Fibroblast of lung (primary cell): Measurements from ENCODE around the gene WDR37. TPM values are rescaled to one million over a fixed set of nuclear protein-coding genes. Genes with fewer than 3 reads are reported as not detected.
"Not testable (repeated sequence)": the region's sequence is repeated elsewhere in the genome, so short reads cannot be mapped to it uniquely, and the experiment has no call there.

ENCODE experiments used
- DNase-seq, 2 donors: peaks; one replicate each; pipeline versions ENCODE4 v3.0.0 to v3.0.0-alpha.2; 2010; ENCODE audit warnings: low read depth in 2 of 2
- H2AFZ ChIP-seq: 2 replicates; pipeline ENCODE4 v1.5.1; 2012; ENCODE audit warnings: low read length, control low read depth, inconsistent platforms
- H3K27ac ChIP-seq: 2 replicates; pipeline ENCODE4 v1.5.1; 2011; ENCODE audit warnings: low read length, control low read depth; ENCODE audit not compliant: insufficient read depth
- H3K27me3 ChIP-seq: 2 replicates; pipeline ENCODE4 v1.5.1; 2011; ENCODE audit warnings: mild to moderate bottlenecking, low read length; ENCODE audit not compliant: control insufficient read depth, insufficient read depth
- H3K36me3 ChIP-seq: 2 replicates; pipeline ENCODE4 v1.5.1; 2011; ENCODE audit warnings: low read length; ENCODE audit not compliant: control insufficient read depth, insufficient read depth
- H3K4me1 ChIP-seq: 2 replicates; pipeline ENCODE4 v1.5.1; 2011; ENCODE audit warnings: low read length; ENCODE audit not compliant: control insufficient read depth, insufficient read depth; ENCODE audit errors: extremely low read depth
- H3K4me2 ChIP-seq: 2 replicates; pipeline ENCODE4 v1.5.1; 2011; ENCODE audit warnings: low read length, control low read depth; ENCODE audit not compliant: insufficient read depth; ENCODE audit errors: extremely low read depth
- H3K4me3 ChIP-seq, 4 experiments: fragments of 200-600 bp in 1 of 4; sonication (generic) in 1 of 4; replicated peaks in 1 of 4; 2 replicates each; pipeline ENCODE4 v1.5.1; 2011 to 2016; ENCODE audit warnings: low read length in 4 of 4, low read depth in 3 of 4, mild to moderate bottlenecking in 3 of 4, control low read depth in 2 of 4, inconsistent platforms in 1 of 4, mixed read lengths in 1 of 4; ENCODE audit not compliant: insufficient read depth in 1 of 4; ENCODE audit errors: control extremely low read depth in 1 of 4
- H3K79me2 ChIP-seq: 2 replicates; pipeline ENCODE4 v1.5.1; 2012; ENCODE audit warnings: mild to moderate bottlenecking, low read length, inconsistent platforms; ENCODE audit not compliant: control insufficient read depth, insufficient read depth
- H3K9ac ChIP-seq: 2 replicates; pipeline ENCODE4 v1.5.1; 2011; ENCODE audit warnings: mild to moderate bottlenecking, low read length, control low read depth; ENCODE audit not compliant: insufficient read depth
- H3K9me3 ChIP-seq: 2 replicates; pipeline ENCODE4 v1.5.1; 2012; ENCODE audit warnings: low read depth, low read length; ENCODE audit not compliant: control insufficient read depth, insufficient read depth
- H4K20me1 ChIP-seq: 2 replicates; pipeline ENCODE4 v1.5.1; 2011; ENCODE audit warnings: low read length; ENCODE audit not compliant: control insufficient read depth, insufficient read depth; ENCODE audit errors: extremely low read depth
- CTCF ChIP-seq, 2 donors: IDR thresholded peaks in 1 of 2; conservative IDR thresholded peaks in 1 of 2; 1 replicate in 1 of 2; 2 replicates in 1 of 2; pipeline ENCODE4 v1.5.1; 2011 to 2012; ENCODE audit warnings: low read length in 2 of 2, control low read depth in 1 of 2, inconsistent platforms in 1 of 2, low read depth in 1 of 2, mild to moderate bottlenecking in 1 of 2
- EZH2 ChIP-seq: IDR thresholded peaks from 2 replicates; pipeline ENCODE4 v1.5.1; 2012; ENCODE audit warnings: low read length, control low read depth, mild to moderate bottlenecking; ENCODE audit errors: missing control alignments
- polyA plus RNA-seq, 2 donors: library from polyadenylated mRNA; depleted of rRNA in 1 of 2; stranded (reverse) in 1 of 2; unstranded in 1 of 2; fragments of >200 nt; gene quantifications; 2 replicates each; pipeline ENCODE4 v1.2.1, GENCODE V29; 2011 to 2012; ENCODE audit warnings: missing spikeins in 1 of 2
- total RNA-seq: library from RNA; depleted of rRNA; stranded (reverse); fragments of >200 nt; gene quantifications from 2 replicates; pipeline ENCODE4 v1.2.1, GENCODE V29; 2014

The WDR37 gene
- total and polyA plus RNA-seq, 2 donors (not counting 1 experiment from before 2014, with no cell fraction given) = 13.0 to 15.8 TPM

- no peaks in the 10 kb centered on the region for H3K79me2 ChIP-seq
- peaks cover 2% of the 10 kb centered on the region for H3K36me3 ChIP-seq
- no peak overlapping the region for H3K4me2 ChIP-seq
- H3K9me3 ChIP-seq = no peaks in the 10 kb centered on the region
- H3K9ac ChIP-seq = no peak overlapping the region
- no peaks in the 10 kb centered on the region for H3K27me3 ChIP-seq
- no peak overlapping the region for H2AFZ ChIP-seq
- no peak overlapping the region for H3K27ac ChIP-seq
- no peak overlapping the region for H3K4me3 ChIP-seq
- no peaks in the 10 kb centered on the region for H3K4me1 ChIP-seq
- no peaks in the 10 kb centered on the region for H4K20me1 ChIP-seq
- TF ChIP-seq EZH2 (no peak), CTCF (conservative IDR thresholded peaks at IDR 0.05 in 1 of 2, IDR thresholded peaks at IDR 0.05 in 1 of 2; ENCODE audit: low read depth in 1 of 2, low read length in 2 of 2) (no peak)
- DNase-seq = no peak
Measured at GRCh38 chr10:1035201-1035600, 21.0 kb upstream of the WDR37 start.

- Histone ChIP-seq H3K4me2 (no peak overlapping the region), H3K36me3 (peaks cover 2% of the 10 kb centered on the region), H4K20me1 (no peaks in the 10 kb centered on the region), H3K27ac (no peak overlapping the region), H2AFZ (no peak overlapping the region), H3K4me1 (no peaks in the 10 kb centered on the region), H3K9me3 (no peaks in the 10 kb centered on the region), H3K9ac (no peak overlapping the region), H3K27me3 (no peaks in the 10 kb centered on the region), H3K79me2 (no peaks in the 10 kb centered on the region), H3K4me3 (no peak overlapping the region)
- TF ChIP-seq EZH2 = no peak
- TF ChIP-seq CTCF (conservative IDR thresholded peaks at IDR 0.05 in 1 of 2, IDR thresholded peaks at IDR 0.05 in 1 of 2; ENCODE audit: low read depth in 1 of 2, low read length in 2 of 2) = no peak
- DNase-seq = peak; percentile 37 to 89
Measured at GRCh38 chr10:1036341-1036791, 19.8 kb upstream of the WDR37 start.

- no peaks in the 10 kb centered on the region for H3K4me1 ChIP-seq
- H3K4me3 ChIP-seq = no peak overlapping the region
- H3K36me3 ChIP-seq = peaks cover 2% of the 10 kb centered on the region
- H3K9me3 ChIP-seq = no peaks in the 10 kb centered on the region
- no peaks in the 10 kb centered on the region for H3K27me3 ChIP-seq
- TF ChIP-seq CTCF (conservative IDR thresholded peaks at IDR 0.05 in 1 of 2, IDR thresholded peaks at IDR 0.05 in 1 of 2; ENCODE audit: low read depth in 1 of 2, low read length in 2 of 2) = no peak
- no peak for TF ChIP-seq EZH2
- DNase-seq = no peak
- H3K9ac ChIP-seq = no peak overlapping the region
- H3K4me2 ChIP-seq = no peak overlapping the region
- no peaks in the 10 kb centered on the region for H4K20me1 ChIP-seq
- H3K27ac ChIP-seq = no peak overlapping the region
- H2AFZ ChIP-seq = no peak overlapping the region
- no peaks in the 10 kb centered on the region for H3K79me2 ChIP-seq
Measured at GRCh38 chr10:1037098-1037497, 19.1 kb upstream of the WDR37 start.

- H3K36me3 ChIP-seq, H3K27me3 ChIP-seq, H3K4me1 ChIP-seq, H3K9me3 ChIP-seq, H4K20me1 ChIP-seq, H3K4me3 ChIP-seq, H3K4me2 ChIP-seq, H3K79me2 ChIP-seq, H2AFZ ChIP-seq, H3K9ac ChIP-seq, H3K27ac ChIP-seq, DNase-seq: not testable (repeated sequence)
Measured at GRCh38 chr10:1038769-1039168, 17.4 kb upstream of the WDR37 start.
